ENCODE measurements around the gene ATP6V1B1. TPM values are rescaled to one million over a fixed set of nuclear protein-coding genes. Genes with fewer than 3 reads are reported as not detected.

ATP6V1B1 gene
- total and polyA plus RNA-seq, 2 of the 4 experiments (the other 2 are of a cell fraction): 1.3 TPM; not detected in 1

GRCh38 chr2:70962885-70963878 is 27.5 kb downstream of the ATP6V1B1 start:
- WGBS, 2 experiments (ENCODE audit: extremely low coverage in 2 of 2, insufficient read length in 1 of 2): 63% methylated on average over 3 of the region's 18 CpGs; no CpG with 5 or more reads in 1 of the 2 experiments
- dilution Hi-C loops (cut with HindIII; ENCODE audit: low sequenced_read_pairs, unreplicated experiment) (no loop called here), in situ Hi-C loops (cut with MboI; ENCODE audit: low sequenced_read_pairs) (no loop called here), intact Hi-C loops (cut with micrococcal nuclease) (no loop called here)
- H4K20me1 ChIP-seq (ENCODE audit: insufficient read depth, low read length): no peaks in the 10 kb centered on the region
- H3K18ac ChIP-seq (ENCODE audit: low read depth, low read length): no peak overlapping the region
- no peak overlapping the region for H4K8ac ChIP-seq (ENCODE audit: low read depth in 2 of 2, low read length in 2 of 2)
- no peak overlapping the region for H2AK9ac ChIP-seq (replicated peaks; ENCODE audit: low read depth, low read length, poor library complexity)
- no peak overlapping the region for H2BK20ac ChIP-seq (ENCODE audit: low read depth, low read length)
- H3K36me3 ChIP-seq (ENCODE audit: control insufficient read depth, insufficient read depth, low read length): no peaks in the 10 kb centered on the region
- no peak overlapping the region for H2AFZ ChIP-seq (replicated peaks; ENCODE audit: low read length, poor library complexity)
- H2BK15ac ChIP-seq (ENCODE audit: low read depth, low read length): no peak overlapping the region
- H3K4me2 ChIP-seq (ENCODE audit: low read depth, low read length): no peak overlapping the region
- H3K56ac ChIP-seq (ENCODE audit: extremely low read depth, insufficient read depth, low read length): no peak overlapping the region
- H3K9me3 ChIP-seq (ENCODE audit: control insufficient read depth, insufficient read depth, low read length): no peaks in the 10 kb centered on the region
- H3K27me3 ChIP-seq (ENCODE audit: control insufficient read depth, insufficient read depth, low read length): peaks cover 5% of the 10 kb centered on the region; the same call in 1 of the 2 replicates
- no peak overlapping the region for H3K9ac ChIP-seq (ENCODE audit: low read depth, low read length)
- H4K91ac ChIP-seq (ENCODE audit: insufficient read depth, low read depth, low read length): no peak overlapping the region
- H3K4ac ChIP-seq (ENCODE audit: low read depth, low read length): no peak overlapping the region
- ATAC-seq (ENCODE audit: low read depth) (no peak), DNase-seq (no peak)
- no peaks in the 10 kb centered on the region for H3K79me1 ChIP-seq (ENCODE audit: low read depth in 1 of 2, low read length in 2 of 2)
- no peak overlapping the region for H3K4me3 ChIP-seq (ENCODE audit: insufficient read depth, low read depth, low read length)
- no peak for TF ChIP-seq MAZ (IDR thresholded peaks at IDR 0.05; ENCODE audit: borderline replicate concordance, low read depth, low read length)
- TF ChIP-seq SMC3 (IDR thresholded peaks at IDR 0.05; ENCODE audit: low read depth, low read length): no peak
- no peak for TF ChIP-seq POLR2A (IDR thresholded peaks at IDR 0.05; ENCODE audit: low read depth, low read length)
- H2BK5ac ChIP-seq (ENCODE audit: low read depth, low read length, poor library complexity, severe bottlenecking): no peak overlapping the region
- POLR2A ChIA-PET (ENCODE audit: unreplicated experiment): no interaction called here
- H3K27ac ChIP-seq (ENCODE audit: insufficient read depth, low read length): no peak overlapping the region
- CTCF ChIA-PET: interaction anchor here (0.6 to 1.4 kb wide), 4 partner anchors 11 to 38 kb away, joined by 3 to 4 read pairs (median 3); partner anchors contain the start of gene ANKRD53
- no peak overlapping the region for H3K14ac ChIP-seq (replicated peaks; ENCODE audit: low read depth, low read length)
- H2BK120ac ChIP-seq (ENCODE audit: low read depth, low read length): no peak overlapping the region
- H3K9me1 ChIP-seq (ENCODE audit: insufficient read depth, low read length): no peaks in the 10 kb centered on the region
- no peak overlapping the region for H3K23ac ChIP-seq (ENCODE audit: low read depth, low read length)
- no TSS peak for BruUV-seq (replicated peaks)
- H3K4me1 ChIP-seq (ENCODE audit: control insufficient read depth, insufficient read depth, low read length): no peaks in the 10 kb centered on the region
- no peak overlapping the region for H2AK5ac ChIP-seq (ENCODE audit: low read depth, low read length)
- no peak overlapping the region for H4K5ac ChIP-seq (ENCODE audit: low read depth, low read length)

All from IMR-90 (cell line).